Measurements from ENCODE around the gene HRH3.

DNA sequence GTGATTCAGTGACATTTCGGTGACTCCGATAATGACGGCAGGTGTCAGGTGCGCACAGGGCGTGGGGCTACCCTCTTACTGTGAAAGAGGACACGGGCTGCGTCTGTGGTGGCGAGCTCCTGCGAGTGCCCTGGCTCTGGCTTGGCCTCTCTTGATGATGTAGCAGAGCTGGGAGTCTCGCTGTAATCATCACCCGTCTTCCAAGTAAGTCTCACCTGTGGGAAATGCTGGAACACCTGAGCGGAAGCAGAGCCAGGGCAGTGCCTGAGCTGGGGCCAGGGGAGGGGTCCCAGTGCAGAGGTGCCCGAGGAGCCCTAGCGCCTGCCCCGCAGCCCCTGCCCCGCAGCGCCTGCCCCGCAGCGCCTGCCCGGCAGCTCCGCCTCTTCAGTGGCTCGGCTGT lies 23.0 kb upstream of the HRH3 start:
- TF ChIP-seq, protein P1, sequence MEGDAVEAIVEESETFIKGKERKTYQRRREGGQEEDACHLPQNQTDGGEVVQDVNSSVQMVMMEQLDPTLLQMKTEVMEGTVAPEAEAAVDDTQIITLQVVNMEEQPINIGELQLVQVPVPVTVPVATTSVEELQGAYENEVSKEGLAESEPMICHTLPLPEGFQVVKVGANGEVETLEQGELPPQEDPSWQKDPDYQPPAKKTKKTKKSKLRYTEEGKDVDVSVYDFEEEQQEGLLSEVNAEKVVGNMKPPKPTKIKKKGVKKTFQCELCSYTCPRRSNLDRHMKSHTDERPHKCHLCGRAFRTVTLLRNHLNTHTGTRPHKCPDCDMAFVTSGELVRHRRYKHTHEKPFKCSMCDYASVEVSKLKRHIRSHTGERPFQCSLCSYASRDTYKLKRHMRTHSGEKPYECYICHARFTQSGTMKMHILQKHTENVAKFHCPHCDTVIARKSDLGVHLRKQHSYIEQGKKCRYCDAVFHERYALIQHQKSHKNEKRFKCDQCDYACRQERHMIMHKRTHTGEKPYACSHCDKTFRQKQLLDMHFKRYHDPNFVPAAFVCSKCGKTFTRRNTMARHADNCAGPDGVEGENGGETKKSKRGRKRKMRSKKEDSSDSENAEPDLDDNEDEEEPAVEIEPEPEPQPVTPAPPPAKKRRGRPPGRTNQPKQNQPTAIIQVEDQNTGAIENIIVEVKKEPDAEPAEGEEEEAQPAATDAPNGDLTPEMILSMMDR (IDR thresholded peaks at IDR 0.05): no peak
- no peak for TF ChIP-seq POLR2A (IDR thresholded peaks at IDR 0.05)
- TF ChIP-seq POLR2AphosphoS5 (IDR thresholded peaks at IDR 0.05): no peak

Measured in prostate gland (tissue), 2 donors.